ENCODE results near the gene ONECUT3.

The ONECUT3 gene

GRCh38 chr19:1728816-1729567 lies 24.3 kb upstream of the ONECUT3 start:
- no peak for TF ChIP-seq CTCF (IDR thresholded peaks at IDR 0.05; ENCODE audit: extremely low read depth, missing control alignments)
- no peak for DNase-seq (ENCODE audit: low spot score)

- no peak for TF ChIP-seq CTCF (IDR thresholded peaks at IDR 0.05; ENCODE audit: extremely low read depth, missing control alignments)
- no peak for DNase-seq (ENCODE audit: low spot score)
These were observed 23.8 kb upstream of the ONECUT3 start for GRCh38 chr19:1729568-1729925.

- TF ChIP-seq CTCF (IDR thresholded peaks at IDR 0.05; ENCODE audit: extremely low read depth, missing control alignments) = no peak
- DNase-seq (ENCODE audit: low spot score) = no peak
These were observed 23.1 kb upstream of the ONECUT3 start for GRCh38 chr19:1730157-1730556.

- no peak for TF ChIP-seq CTCF (IDR thresholded peaks at IDR 0.05; ENCODE audit: extremely low read depth, missing control alignments)
- no peak for DNase-seq (ENCODE audit: low spot score)
These were observed 18.9 kb upstream of the ONECUT3 start for GRCh38 chr19:1734321-1734966.

- no peak for DNase-seq (ENCODE audit: low spot score)
- no peak for TF ChIP-seq CTCF (IDR thresholded peaks at IDR 0.05; ENCODE audit: extremely low read depth, missing control alignments)
These were observed 17.0 kb upstream of the ONECUT3 start for GRCh38 chr19:1736280-1736679.

GRCh38 chr19:1736927-1737326 lies 16.4 kb upstream of the ONECUT3 start:
- TF ChIP-seq CTCF (IDR thresholded peaks at IDR 0.05; ENCODE audit: extremely low read depth, missing control alignments) = no peak
- no peak for DNase-seq (ENCODE audit: low spot score)

- no peak for TF ChIP-seq CTCF (IDR thresholded peaks at IDR 0.05; ENCODE audit: extremely low read depth, missing control alignments)
- DNase-seq (ENCODE audit: low spot score) = no peak
These were observed 13.2 kb upstream of the ONECUT3 start for GRCh38 chr19:1739960-1740629.
